GM18858 (cell line): Measurements from ENCODE around the gene ZNF277.

ENCODE experiments used
- ATAC-seq: cut with Tn5 transposase; IDR thresholded peaks from one replicate; pipeline ENCODE4 v1.9.1; 2021; ENCODE audit not compliant: unreplicated experiment

The ZNF277 gene

DNA sequence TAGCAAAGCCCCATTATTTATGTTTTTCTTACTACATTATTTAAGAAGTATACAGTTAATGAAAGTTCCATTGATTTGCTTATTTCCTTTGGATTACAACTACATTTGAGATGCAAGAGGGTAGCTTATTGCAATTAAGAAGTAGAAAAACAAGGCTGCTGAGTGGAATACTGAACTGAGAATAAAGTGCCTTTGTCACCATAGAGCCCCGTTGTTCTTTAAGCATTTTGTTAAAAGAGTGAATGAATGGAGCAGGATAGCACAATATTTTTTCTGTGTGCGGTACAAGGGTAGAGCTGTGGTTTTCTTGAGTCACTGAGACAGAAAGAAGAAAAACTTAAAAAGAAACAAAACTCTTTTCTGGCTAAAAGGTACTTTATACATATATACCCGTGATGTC lies 45.6 kb downstream of the ZNF277 start:
- no peak for ATAC-seq

DNA sequence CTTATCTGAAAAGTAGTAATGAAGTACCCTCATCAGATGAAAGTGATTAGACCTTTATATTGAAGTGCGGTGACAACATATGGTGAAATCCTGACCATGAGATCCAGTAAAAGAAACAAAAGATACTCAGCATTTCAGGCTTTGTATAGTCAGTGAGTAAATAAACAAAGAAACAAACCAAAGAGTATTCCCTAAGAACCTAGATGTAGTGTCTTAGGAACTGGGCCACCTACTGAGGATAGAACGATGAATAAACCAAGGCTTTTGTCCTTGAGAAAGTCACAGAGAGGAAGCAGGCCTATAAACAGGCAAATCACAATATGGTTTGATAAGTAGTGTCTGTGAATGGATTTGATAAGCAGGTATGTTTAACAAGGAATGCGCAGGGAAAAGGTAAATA lies 46.2 kb downstream of the ZNF277 start:
- ATAC-seq: no peak

DNA sequence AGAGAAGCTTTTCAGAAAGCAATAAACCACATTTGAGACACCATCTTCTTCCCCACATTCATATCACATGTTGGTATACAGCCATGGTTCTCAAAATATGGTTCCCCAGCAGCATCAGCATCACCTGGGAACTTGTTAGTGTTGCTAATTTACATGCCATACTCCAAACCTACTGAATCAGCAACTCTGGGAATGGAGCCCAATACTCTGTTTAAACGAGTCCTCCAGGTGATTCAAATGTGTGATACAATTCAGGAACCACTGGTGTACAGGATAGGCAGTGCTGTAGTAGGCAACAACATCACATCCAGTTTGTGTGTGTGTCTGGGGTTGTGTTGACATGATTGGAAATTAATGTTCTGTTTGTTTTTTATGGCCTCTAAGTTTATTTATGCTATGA lies 47.7 kb downstream of the ZNF277 start:
- ATAC-seq: no peak

DNA sequence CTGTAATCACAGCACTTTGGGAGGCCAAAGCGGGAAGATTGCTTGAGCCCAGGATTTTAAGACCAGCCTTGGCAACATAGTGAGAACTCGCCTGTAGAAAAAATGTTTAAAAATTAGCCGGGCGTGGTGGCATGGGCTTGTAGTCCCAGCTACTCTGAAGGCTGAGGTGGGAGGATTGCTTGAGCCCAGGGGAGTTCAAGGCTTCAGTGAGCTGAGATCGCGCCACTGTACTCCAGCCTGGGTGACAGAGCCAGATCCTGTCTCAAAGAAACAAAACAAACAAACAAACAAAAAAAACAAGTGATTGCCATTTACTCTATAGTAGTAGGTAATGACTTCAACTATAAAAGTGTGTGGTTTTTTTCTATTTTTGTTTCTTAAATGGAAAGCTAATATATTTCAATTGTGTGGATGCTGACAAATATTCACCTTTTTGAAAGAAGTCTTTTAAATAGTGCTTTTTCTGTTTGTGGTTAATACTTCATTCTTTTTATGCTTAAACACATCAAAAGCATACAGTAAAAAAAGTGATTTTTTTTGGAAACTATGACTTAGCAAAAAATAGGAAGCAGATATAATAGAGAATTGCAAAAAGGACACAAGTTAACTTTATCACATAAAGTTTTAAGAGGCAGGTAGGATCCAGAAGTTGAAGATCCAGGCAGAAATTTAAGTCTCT lies 48.4 kb downstream of the ZNF277 start:
- no peak for ATAC-seq

DNA sequence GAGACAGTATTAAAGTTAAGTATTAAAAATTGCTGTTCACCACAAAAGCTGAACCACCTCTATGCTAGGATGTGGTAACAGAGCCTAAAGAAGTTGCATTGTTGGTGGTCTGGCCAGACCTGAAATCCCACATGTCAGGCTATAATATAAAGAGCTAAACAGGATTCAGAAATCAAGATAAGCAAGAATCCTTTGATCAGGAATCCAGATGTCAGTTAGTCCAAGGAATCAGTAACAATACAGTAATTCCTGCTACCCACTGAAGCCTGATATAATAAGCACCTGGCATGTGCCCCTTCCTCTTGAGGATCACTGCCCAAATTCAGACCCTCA lies 48.9 kb downstream of the ZNF277 start:
- ATAC-seq: no peak

DNA sequence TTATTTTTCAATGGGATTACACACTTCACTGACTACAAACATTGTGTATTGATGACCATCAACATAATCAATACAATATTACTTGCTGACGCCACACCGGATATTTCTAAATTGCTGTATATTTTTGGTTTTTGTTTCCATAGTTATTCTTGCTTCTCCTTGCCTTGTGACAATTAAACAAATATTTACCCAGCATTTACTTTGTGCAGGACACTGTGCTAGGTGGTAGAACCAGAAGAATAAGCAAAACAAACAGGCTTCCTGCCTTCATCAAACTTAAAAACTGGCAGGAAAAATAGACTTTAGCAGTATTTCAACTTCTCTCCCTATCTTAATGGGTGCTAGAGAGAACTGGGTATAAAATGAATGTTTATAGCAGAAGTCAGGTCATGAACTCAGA lies 50.6 kb downstream of the ZNF277 start:
- ATAC-seq: no peak

DNA sequence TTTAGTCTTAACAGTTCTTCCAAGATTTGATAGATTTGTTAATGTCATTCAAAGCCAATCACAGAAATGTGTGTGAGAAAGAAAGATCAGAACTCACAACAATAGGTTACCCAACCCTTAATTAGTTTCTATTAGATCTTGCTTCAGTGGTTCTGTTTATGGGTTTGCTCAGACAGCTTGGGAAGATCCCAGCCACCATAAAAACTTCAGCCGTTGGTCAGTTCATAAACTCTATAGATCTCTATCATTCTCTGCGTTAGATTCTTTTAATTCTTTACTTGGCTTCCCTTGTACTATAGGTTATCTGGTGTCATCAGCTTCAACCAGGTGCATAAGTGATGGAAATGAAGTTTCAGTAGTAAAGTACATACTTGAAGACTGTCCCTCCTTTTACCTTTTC lies 54.4 kb downstream of the ZNF277 start:
- ATAC-seq: no peak

DNA sequence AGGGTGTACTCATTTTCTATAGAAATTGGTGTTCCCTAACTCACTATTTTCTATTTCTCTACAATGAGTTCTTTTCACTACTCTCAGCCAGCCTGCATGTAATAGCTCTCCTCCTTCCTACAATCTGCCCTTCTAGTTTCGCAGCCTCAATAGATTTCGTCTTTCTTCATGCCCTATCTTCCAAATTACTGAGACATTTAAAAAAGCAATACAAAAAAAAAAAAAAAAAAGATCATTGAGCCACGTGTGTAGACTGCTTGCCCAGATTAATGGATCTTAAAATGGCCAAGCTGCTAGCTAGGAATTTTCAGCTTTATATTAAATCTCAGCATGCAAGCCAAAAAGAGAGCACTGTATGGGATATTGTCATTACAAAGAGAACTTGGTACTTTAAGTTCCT lies 55.5 kb downstream of the ZNF277 start:
- ATAC-seq: no peak

DNA sequence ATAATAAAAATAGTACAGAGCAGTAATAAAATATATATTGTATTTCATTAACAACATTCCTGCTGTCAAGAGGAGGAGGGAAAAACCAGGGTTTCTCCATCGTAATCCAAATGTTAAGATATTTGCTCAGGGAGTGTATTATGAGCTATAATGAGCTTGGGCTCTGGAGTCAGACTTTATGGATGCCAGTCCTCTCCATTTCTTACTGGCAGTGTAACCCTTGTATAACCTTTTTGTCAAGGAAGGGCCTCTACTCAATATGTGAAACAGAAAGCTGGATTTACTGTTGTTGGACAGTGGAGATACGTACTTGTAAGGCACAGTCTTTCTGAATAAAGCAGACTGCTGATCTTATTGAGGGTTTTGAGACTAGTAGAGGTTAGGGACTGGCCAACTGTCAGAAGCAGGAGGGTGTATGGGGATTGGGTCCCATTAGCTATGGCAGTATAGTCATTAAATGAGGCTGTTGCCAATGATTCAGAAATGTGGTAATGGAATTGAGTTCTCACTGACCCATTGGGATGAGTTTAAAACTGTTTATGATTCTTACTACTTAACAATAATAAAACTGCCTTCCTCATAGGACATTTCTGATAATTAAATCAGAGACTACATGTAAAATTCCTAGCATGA lies 56.5 kb downstream of the ZNF277 start:
- no peak for ATAC-seq

DNA sequence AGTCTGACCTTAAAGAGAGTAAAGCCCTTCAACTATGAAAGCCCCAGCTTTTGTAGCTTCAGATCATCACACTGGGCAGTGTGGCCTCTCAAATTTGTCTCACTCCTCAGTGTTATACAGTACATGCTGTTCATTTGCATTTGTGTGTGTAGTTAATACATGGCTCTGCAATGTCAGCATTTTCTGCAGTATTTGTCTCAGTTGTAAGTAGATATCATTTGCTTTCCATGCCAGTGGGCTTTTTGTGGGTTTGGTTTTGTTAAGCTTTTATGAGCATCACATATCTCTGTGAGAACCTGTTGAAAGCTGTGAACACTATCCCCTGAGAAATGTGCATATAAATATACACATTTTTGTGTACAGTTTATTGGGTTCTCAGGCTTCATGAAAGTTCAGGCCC lies 57.0 kb downstream of the ZNF277 start:
- ATAC-seq: no peak

DNA sequence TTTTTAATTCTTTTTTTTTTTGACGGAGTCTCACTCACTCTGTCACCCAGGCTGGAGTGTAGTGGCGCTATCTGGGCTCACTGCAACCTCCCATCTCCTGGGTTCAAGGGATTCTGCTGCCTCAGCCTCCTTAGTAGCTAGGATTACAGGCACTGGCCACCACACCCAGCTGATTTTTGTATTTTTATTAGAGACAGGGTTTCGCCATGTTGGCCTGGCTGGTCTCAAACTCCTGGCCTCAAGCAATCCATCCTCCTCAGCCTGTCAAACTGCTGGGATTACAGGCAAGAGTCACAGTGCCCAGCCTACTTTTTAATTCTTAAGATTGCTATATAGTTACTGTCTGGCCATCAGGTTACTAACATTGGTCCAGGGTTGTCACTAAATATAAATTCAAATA lies 59.6 kb downstream of the ZNF277 start:
- no peak for ATAC-seq

DNA sequence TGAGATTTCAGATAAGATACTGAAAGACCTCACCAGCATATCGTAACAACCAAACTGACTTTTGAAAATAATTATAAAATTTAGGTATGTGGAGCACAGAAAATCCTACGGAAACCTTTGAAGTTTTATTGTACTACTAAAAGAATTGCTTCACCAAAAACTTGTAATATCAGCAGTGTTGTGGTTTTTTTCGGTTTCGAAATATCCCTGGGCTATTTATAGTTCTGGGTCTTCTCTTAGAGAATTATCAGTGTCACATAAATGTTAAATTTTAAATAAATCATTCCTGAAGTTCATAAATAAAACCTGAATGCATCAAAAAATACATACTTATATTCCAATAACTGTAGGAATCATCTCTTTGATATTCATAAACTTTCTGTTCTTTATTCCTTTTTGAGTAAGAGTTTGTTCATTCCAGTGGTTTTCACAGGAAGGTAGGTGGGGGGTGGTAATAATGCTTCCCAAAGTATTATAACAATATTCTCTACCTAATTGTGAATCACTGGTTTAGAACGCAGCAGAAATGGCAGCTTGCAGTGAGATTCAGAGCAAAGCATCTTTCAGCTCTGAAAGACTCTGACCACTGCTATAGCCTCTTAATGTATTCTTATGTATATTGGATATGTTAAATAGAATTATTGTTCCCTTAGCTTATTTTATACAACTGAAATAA lies 60.2 kb downstream of the ZNF277 start:
- ATAC-seq: no peak

DNA sequence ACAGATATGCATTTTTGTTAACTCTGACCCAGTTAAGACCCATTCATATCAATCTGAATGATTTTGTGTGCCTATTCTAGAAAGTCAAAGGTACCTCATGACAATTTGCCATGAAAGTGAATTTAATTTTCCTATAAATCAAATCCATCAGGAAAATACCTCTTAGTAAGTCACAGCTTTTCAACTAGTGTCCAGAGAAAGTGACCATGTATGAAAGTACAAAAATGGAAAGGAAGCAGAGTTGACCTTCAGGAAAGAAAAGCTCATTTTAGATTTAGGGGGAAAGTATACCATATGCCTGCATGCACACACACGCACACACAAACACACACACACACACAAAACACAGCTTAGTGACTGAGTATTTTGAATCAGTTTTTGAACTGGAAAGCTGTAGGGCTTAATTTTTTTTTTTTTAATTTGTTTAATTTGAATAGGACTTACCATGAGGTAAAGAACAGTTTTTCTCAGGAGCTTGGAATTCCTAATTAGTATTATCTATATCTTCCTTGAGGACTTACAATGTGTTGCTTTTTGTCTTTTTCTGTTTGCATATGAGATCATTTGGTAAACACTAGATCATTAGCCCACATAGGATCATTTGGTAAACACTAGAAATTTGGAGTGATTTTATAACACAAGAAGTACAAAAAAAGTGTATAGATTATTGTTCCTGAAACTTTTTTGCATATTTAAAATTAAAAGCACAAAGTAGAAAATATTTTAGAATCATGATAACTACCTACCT lies 61.6 kb downstream of the ZNF277 start:
- no peak for ATAC-seq

DNA sequence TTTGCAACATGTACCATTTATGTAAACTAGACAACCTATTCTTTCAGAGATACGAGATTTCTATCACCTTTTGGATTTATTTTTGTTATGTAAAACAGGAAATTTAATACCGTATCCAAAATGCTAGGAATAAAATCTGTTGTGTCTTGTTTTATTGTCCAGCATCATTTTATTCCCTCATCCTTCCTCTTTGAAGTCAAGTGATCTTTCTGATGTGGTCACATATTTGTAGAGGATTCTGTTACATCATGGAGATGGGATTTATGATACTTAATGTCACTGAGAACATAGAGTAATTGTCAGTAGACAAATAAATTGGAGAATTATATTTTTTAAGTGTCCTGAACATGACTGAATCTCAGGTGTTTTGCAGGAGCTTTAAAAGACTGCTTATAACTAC lies 64.7 kb downstream of the ZNF277 start:
- no peak for ATAC-seq

DNA sequence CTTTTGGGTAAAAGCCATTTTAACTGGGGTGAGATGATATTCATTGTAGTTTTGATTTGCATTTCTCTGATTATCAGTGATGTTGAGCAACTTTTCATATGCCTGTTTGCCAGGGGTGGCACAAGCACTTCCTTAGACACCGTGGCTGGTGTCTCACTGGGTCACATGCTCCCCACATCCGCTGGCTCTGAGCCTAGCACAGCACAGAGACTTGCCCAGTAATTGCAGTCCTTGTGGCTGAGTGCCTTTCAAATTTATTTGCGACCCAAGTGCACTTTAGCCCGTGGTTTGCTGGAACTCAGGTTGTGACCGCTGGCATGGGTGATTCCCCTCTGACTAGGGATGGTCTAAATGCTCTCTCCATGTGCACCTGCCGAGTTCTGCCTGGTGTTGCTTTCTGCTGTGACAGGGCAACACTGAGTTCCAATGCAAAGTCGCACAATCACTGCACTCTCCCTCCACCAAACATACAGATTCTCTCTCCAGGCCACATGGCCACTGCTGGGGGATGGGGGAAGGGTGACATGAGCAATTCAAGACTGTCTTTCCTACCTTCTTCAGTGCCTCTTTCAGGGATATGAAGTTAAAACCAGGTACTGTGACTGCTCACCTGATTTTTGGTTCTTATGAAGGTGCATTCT lies 66.5 kb downstream of the ZNF277 start:
- ATAC-seq: no peak

DNA sequence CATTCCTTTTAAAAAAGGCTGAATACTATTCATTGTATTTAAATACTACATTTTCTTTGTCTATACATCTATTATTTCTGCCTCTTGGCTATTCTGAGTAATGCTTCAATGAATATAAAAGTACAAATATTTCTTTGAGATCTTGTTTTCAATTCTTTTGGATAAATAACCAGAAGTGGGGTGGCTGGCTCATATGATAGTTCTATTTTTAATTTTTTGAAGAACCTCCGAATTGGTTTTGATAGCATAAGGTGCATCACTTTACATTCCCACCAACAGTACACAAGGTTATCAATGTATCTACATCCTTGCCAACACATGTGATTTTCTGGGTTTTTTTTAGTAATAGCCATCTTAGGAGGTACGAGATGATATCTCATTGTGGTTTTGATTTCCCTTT lies 72.5 kb downstream of the ZNF277 start:
- ATAC-seq: no peak

DNA sequence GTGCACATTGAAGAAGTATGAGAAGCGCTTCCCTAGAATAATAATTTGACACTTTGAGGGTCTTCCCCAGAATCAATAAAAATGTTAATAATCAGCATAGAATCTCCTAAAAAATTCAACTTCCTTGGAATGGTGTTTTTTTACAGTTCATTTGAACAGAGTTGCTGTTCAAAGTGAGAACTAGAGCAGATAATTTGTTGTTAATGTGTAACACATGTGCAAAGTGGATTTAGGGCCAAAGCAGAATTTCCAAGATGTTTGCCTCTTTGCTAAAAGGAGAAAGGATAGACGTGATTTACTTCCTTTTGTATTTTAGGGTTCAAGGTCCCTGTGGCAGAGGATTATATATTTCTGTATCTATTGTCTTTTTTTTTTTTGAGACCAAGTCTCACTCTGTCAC lies 73.8 kb downstream of the ZNF277 start:
- ATAC-seq: no peak

DNA sequence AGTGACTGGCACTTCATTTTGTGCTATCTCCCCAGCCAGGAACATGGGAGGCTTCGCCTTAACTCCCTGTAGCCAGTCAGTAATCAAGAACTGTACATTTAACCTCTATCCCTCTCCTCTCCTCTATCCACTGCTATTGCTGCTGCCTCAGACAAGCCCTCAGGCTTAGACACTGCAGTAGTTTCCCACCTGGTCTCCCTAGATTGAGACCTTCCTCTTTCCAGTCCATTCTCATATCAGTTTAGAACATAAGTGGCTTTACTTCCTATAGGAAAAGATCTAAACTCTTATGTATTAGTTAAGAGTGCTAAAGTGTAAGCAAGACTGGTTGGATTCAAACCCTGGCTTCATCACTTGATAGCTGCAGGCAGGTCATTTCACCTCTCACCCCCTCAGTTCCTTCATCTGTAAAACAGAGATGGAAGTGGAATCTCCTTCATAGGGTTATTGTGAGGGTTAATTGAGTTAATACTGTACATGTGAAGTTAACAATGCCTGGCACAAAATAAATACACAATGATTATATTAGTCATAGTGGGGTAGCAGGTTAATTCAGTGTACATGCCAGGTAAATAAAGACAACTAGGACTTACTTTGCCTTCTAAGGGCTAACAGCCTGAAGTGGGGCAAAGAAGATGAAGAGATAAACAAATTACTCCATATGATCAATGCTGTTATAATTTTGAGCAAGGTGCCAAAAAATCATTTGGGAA lies 76.1 kb downstream of the ZNF277 start:
- no peak for ATAC-seq

DNA sequence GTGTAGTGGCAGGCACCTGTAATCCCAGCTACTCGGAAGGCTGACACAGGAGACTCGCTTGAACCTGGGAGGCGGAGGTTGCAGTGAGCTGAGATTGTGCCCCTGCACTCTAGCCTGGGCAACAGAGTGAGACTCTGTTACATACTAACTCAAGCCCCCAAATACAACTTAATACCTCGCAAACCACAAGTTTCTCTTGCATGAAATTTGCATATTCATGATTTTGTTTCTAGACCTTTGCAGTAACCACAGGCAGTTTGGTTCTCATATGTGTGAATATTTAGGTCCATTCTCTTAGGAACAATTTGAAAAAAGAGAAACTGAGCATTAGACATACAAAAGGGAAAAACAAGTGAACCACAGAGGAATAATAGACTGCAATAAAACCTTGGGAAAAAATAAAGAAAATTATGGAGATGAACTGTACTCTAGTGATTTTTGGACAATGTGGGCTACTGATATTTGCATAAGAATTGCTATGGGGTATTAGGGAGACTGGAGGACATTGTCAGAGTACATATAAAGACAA lies 77.0 kb downstream of the ZNF277 start:
- peak; percentile 55 for ATAC-seq

DNA sequence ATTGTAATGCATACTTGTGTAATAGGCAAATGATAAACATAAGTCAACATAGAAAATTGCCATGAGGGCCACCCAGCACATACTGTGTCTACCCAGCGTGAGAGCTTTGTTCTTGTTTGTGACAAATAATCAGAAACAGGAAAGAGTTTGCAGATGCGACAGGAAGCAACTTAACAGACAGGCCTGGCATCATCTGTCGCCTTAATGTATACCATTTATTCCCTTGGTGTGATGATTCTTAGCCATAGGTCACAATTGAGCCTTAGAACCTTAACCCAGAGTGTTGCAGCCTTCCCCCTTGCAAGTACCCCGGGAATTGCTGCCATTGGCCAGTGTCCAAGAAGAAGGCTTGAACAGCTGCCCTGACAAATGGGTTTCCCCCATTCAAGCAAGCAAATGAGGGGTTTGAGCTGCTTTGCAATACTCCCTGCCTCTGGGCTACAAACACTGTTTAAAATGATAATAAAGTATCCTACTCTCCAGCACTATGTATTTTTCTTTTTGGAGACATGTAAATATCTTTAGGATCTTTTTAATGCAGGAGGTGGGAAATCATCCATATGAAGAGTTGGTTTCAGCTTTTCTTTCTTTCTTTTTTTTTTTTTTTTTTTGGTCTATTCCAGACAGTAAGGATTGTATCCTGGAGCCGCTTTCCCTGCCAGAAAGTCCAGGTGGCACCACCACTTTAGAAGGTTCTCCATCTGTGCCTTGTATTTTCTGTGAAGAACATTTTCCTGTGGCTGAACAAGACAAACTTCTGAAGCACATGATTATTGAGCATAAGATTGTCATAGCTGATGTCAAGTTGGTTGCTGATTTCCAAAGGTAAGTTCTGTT lies 80.0 kb downstream of the ZNF277 start:
- ATAC-seq: peak; percentile 84
